SU-DHL-6 (cell line): Measurements from ENCODE around the gene DPP4.

ENCODE experiments used
- H2AFZ ChIP-seq: fragments of 200-600 bp; sonication (generic); 2 replicates; pipeline ENCODE4 v1.6.1; 2014; ENCODE audit warnings: low read depth, mild to moderate bottlenecking, moderate library complexity, mixed read lengths, antibody characterized with exemption, low read length; ENCODE audit not compliant: severe bottlenecking
- H3F3A ChIP-seq: fragments of 200-600 bp; shearing (Covaris generic); 2 replicates; pipeline ENCODE4 v1.6.0; 2016; ENCODE audit warnings: antibody characterized with exemption, mild to moderate bottlenecking; ENCODE audit not compliant: insufficient read depth
- H3K27ac ChIP-seq: fragments of 200-600 bp; sonication (generic); 2 replicates; pipeline ENCODE4 v1.5.1; 2016; ENCODE audit warnings: low read depth, mild to moderate bottlenecking, low read length, moderate library complexity, mixed read lengths
- H3K27me3 ChIP-seq: fragments of 200-600 bp; sonication (generic), shearing (Covaris generic); 2 replicates; pipeline ENCODE4 v1.6.0; 2014; ENCODE audit warnings: mild to moderate bottlenecking, low read length
- H3K36me3 ChIP-seq: fragments of 200-600 bp; sonication (generic); 2 replicates; pipeline ENCODE4 v1.6.1; 2014; ENCODE audit warnings: mild to moderate bottlenecking, low read length, mixed read lengths
- H3K4me2 ChIP-seq: fragments of 300-600, 200-600 bp; shearing (Covaris generic), sonication (generic); 2 replicates; pipeline ENCODE4 v1.6.0; 2014; ENCODE audit warnings: low read length, low read depth, mild to moderate bottlenecking; ENCODE audit not compliant: poor library complexity, severe bottlenecking
- H3K4me3 ChIP-seq: fragments of 200-600 bp; sonication (generic); 2 replicates; pipeline ENCODE4 v1.5.1; 2014; ENCODE audit warnings: antibody characterized with exemption, low read length, mild to moderate bottlenecking, mixed read lengths; ENCODE audit not compliant: insufficient read depth, poor library complexity, severe bottlenecking
- H3K79me2 ChIP-seq: fragments of 200-600 bp; sonication (generic); 2 replicates; pipeline ENCODE4 v1.6.1; 2014; ENCODE audit warnings: mild to moderate bottlenecking, low read length, moderate library complexity; ENCODE audit not compliant: insufficient read depth
- H3K9ac ChIP-seq: fragments of 200-600 bp; sonication (generic); 2 replicates; pipeline ENCODE4 v1.7.0; 2014; ENCODE audit warnings: mild to moderate bottlenecking, low read length
- H3K9me2 ChIP-seq: fragments of 200-600 bp; sonication (generic); replicated peaks from 2 replicates; pipeline ENCODE4 v1.6.1; 2014; ENCODE audit warnings: low read length; ENCODE audit not compliant: insufficient read depth
- H3K9me3 ChIP-seq: fragments of 200-600 bp; sonication (generic); 2 replicates; pipeline ENCODE4 v1.6.1; 2014; ENCODE audit warnings: low read length, mixed read lengths; ENCODE audit not compliant: insufficient read depth
- H4K20me1 ChIP-seq: fragments of 200-600 bp; sonication (generic); 2 replicates; pipeline ENCODE4 v1.6.1; 2014; ENCODE audit warnings: low read depth, mild to moderate bottlenecking, antibody characterized with exemption, low read length, moderate library complexity, mixed read lengths
- EZH2phosphoT487 ChIP-seq: fragments of 200-600 bp; sonication (generic), shearing (Covaris generic); conservative IDR thresholded peaks from 2 replicates; pipeline ENCODE4 v1.6.1; 2018; ENCODE audit warnings: mild to moderate bottlenecking, antibody characterized with exemption, low read length, moderate library complexity, mixed read lengths
- TF ChIP-seq, protein P1 (sequence below): fragments of 200-600 bp; sonication (generic); IDR thresholded peaks from one replicate; pipeline ENCODE4 v1.5.1; 2017; ENCODE audit warnings: antibody characterized with exemption, mild to moderate bottlenecking, low read length, moderate library complexity; ENCODE audit not compliant: insufficient read depth, poor library complexity, severe bottlenecking

Gene DPP4

DNA sequence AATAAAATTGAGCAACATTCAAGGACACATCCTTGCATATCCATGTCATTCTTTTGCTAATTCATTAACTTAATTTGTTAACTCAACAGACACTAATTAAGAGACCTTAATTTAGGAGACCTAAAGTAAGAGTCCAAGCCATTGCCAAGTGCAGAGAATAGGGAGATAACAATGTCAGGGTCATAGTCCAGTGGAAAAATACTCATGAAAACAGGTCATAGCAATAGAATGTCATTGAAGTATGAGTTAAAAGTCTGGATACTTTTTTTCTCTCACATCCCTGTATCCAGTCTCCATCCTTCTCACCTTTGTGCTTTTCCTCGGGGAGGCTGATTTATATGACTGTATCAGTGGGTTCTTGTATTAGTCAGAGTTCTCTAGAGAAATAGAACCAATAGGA lies 26.6 kb upstream of the DPP4 start:
- Histone ChIP-seq H3F3A (no peaks in the 10 kb centered on the region), H2AFZ (no peak overlapping the region), H3K4me3 (no peak overlapping the region), H3K9ac (no peak overlapping the region), H3K27ac (no peak overlapping the region), H3K9me3 (no peaks in the 10 kb centered on the region), H3K9me2 (no peaks in the 10 kb centered on the region), H4K20me1 (no peaks in the 10 kb centered on the region), H3K27me3 (no peaks in the 10 kb centered on the region), H3K4me2 (no peak overlapping the region), H3K36me3 (no peaks in the 10 kb centered on the region), H3K79me2 (no peaks in the 10 kb centered on the region)
- no peak for TF ChIP-seq EZH2phosphoT487
- TF ChIP-seq, protein P1, sequence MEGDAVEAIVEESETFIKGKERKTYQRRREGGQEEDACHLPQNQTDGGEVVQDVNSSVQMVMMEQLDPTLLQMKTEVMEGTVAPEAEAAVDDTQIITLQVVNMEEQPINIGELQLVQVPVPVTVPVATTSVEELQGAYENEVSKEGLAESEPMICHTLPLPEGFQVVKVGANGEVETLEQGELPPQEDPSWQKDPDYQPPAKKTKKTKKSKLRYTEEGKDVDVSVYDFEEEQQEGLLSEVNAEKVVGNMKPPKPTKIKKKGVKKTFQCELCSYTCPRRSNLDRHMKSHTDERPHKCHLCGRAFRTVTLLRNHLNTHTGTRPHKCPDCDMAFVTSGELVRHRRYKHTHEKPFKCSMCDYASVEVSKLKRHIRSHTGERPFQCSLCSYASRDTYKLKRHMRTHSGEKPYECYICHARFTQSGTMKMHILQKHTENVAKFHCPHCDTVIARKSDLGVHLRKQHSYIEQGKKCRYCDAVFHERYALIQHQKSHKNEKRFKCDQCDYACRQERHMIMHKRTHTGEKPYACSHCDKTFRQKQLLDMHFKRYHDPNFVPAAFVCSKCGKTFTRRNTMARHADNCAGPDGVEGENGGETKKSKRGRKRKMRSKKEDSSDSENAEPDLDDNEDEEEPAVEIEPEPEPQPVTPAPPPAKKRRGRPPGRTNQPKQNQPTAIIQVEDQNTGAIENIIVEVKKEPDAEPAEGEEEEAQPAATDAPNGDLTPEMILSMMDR: no peak

DNA sequence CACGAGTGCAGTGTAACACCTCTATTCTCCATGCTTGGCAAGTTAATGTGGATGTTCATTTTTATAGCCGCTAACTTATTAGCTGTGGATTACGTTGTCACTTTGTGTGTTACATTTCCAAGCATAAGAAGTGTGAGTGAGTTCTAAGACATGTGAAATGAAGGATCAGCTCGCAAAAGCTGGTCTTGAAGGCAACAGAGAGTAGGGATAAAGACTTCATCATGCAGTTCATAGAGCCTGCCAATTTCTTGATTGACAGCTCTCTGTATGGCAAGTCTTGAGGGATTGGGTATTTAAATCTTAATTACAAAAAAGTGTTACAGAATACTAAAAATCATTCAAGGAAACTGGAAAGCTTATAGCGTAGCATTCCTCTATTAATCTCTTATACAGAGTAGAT lies 25.8 kb upstream of the DPP4 start:
- H3K36me3 ChIP-seq: no peaks in the 10 kb centered on the region
- no peaks in the 10 kb centered on the region for H4K20me1 ChIP-seq
- no peak overlapping the region for H2AFZ ChIP-seq
- no peaks in the 10 kb centered on the region for H3F3A ChIP-seq
- H3K9ac ChIP-seq: no peak overlapping the region
- H3K27ac ChIP-seq: no peak overlapping the region
- no peaks in the 10 kb centered on the region for H3K9me2 ChIP-seq
- H3K4me2 ChIP-seq: no peak overlapping the region
- no peaks in the 10 kb centered on the region for H3K27me3 ChIP-seq
- H3K4me3 ChIP-seq: no peak overlapping the region
- H3K9me3 ChIP-seq: no peaks in the 10 kb centered on the region
- no peak for TF ChIP-seq EZH2phosphoT487
- H3K79me2 ChIP-seq: no peaks in the 10 kb centered on the region

DNA sequence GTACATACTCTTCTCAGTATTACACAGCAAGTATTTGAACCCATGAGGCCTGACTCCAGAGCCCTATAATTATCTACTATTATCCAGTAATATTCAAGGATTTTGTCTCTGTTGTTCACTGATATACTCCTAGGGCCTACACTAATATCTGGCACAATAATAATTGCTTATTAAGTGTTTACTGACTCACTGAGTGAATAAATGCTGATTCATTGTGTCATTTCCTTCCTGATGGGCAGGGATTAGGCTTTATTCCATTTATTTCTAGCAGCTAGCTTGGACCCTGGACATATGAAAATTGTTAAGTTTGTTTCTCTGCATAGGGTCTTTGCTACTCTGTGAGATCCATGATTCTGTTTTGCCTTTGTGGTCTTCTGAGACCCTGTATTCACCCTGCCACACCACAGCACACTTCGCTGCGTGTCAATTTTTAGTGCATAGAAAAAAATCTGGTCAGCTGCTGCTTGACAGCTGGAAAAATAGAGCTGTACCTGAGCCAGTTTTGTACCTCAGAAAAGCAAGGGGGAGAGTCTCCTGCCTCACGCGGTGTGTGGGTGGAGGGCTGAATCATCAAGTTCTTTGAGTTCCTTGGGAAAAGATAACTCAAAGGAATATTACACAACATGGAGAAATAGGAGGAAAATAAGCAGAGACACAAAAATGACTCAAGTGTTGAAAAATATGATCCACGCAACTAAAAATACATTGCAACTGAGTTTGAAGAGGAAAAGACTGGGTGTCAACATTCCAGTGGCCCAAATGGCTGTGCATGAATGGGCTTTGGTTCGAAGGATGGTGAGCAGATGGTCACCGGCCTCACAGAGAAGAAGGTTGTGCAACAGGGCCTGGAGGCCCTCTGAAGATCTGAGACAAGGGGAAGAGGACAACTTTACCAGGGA lies 18.9 kb upstream of the DPP4 start:
- no peak overlapping the region for H3K27ac ChIP-seq
- TF ChIP-seq, protein P1: no peak

DNA sequence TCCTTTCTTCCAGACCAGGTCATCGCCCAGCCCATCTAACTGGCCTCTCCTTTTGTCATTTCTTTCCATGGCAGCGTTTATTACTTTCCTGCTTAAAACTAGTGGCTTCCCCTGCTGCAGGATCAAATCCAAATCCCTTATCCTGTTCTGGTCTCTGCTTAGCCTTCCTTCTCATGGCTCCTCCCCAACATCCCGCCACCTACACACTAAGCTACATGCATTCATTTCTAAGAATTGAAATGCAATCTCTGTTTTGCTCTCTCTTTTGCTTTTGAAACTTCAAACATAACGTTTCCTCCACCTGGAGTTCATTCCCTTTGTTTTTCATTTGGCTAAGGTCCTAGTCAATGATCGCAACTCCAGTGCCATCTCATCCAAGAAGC lies 18.0 kb upstream of the DPP4 start:
- Histone ChIP-seq H3K36me3 (no peaks in the 10 kb centered on the region), H3K4me3 (no peak overlapping the region), H3K27ac (no peak overlapping the region), H3K27me3 (no peaks in the 10 kb centered on the region), H3K9me2 (no peaks in the 10 kb centered on the region), H3K79me2 (no peaks in the 10 kb centered on the region), H3K9ac (no peak overlapping the region), H3K9me3 (no peaks in the 10 kb centered on the region), H2AFZ (no peak overlapping the region), H3F3A (no peaks in the 10 kb centered on the region), H3K4me2 (no peak overlapping the region), H4K20me1 (no peaks in the 10 kb centered on the region)
- TF ChIP-seq EZH2phosphoT487: no peak
- TF ChIP-seq, protein P1: no peak

More for the DNA sequence above, 18.9 kb upstream of the DPP4 start:
- Histone ChIP-seq H3K9me3 (no peaks in the 10 kb centered on the region), H3K36me3 (no peaks in the 10 kb centered on the region), H3K27me3 (no peaks in the 10 kb centered on the region), H3K4me3 (no peak overlapping the region), H3F3A (no peaks in the 10 kb centered on the region), H3K4me2 (no peak overlapping the region), H4K20me1 (no peaks in the 10 kb centered on the region), H2AFZ (no peak overlapping the region), H3K9ac (no peak overlapping the region), H3K9me2 (no peaks in the 10 kb centered on the region), H3K79me2 (no peaks in the 10 kb centered on the region)
